Neutrophil (primary cell): ENCODE data around the gene PNO1.

ENCODE experiments used
- H3K27ac ChIP-seq: fragments of 200-600 bp; sonication (generic); 2 replicates; pipeline ENCODE4 v1.5.1; 2016; ENCODE audit warnings: mild to moderate bottlenecking, moderate library complexity
- H3K27me3 ChIP-seq: fragments of 200-600 bp; sonication (generic); 2 replicates; pipeline ENCODE4 v1.6.0; 2016; ENCODE audit warnings: mild to moderate bottlenecking
- H3K36me3 ChIP-seq: fragments of 200-600 bp; sonication (generic); 2 replicates; pipeline ENCODE4 v1.5.1; 2017
- H3K4me1 ChIP-seq, 2 experiments: fragments of 200-600 bp in 1 of 2; sonication (generic) in 1 of 2; 1 replicate in 1 of 2; 2 replicates in 1 of 2; pipeline versions ENCODE4 v1.5.1 to v1.6.1; 2013 to 2016; ENCODE audit warnings: low read depth in 1 of 2, low read length in 1 of 2, mild to moderate bottlenecking in 1 of 2, moderate library complexity in 1 of 2; ENCODE audit not compliant: control insufficient read depth in 1 of 2, insufficient read depth in 1 of 2
- H3K4me3 ChIP-seq, 2 experiments: fragments of 200-600 bp in 1 of 2; sonication (generic) in 1 of 2; 1 replicate in 1 of 2; 2 replicates in 1 of 2; pipeline ENCODE4 v1.5.1; 2013 to 2016; ENCODE audit warnings: low read depth in 1 of 2, low read length in 1 of 2, mild to moderate bottlenecking in 1 of 2, moderate library complexity in 1 of 2
- H3K9me3 ChIP-seq: fragments of 200-600 bp; sonication (generic); 2 replicates; pipeline ENCODE4 v1.5.1; 2016
- TF ChIP-seq, protein P1 (sequence below): fragments of 200-600 bp; sonication (generic); IDR thresholded peaks from 2 replicates; pipeline ENCODE4 v1.5.1; 2016; ENCODE audit warnings: antibody characterized with exemption

PNO1 gene

GRCh38 chr2:68188831-68189230, 31.1 kb downstream of the PNO1 start:
- Histone ChIP-seq H3K27me3 (no peaks in the 10 kb centered on the region), H3K27ac (peak overlapping the region; percentile 19), H3K4me1 (peaks cover 7 to 36% of the 10 kb centered on the region in 2 experiments), H3K4me3 (no peak overlapping the region), H3K9me3 (no peaks in the 10 kb centered on the region), H3K36me3 (peaks cover 17% of the 10 kb centered on the region)
- TF ChIP-seq, protein P1, sequence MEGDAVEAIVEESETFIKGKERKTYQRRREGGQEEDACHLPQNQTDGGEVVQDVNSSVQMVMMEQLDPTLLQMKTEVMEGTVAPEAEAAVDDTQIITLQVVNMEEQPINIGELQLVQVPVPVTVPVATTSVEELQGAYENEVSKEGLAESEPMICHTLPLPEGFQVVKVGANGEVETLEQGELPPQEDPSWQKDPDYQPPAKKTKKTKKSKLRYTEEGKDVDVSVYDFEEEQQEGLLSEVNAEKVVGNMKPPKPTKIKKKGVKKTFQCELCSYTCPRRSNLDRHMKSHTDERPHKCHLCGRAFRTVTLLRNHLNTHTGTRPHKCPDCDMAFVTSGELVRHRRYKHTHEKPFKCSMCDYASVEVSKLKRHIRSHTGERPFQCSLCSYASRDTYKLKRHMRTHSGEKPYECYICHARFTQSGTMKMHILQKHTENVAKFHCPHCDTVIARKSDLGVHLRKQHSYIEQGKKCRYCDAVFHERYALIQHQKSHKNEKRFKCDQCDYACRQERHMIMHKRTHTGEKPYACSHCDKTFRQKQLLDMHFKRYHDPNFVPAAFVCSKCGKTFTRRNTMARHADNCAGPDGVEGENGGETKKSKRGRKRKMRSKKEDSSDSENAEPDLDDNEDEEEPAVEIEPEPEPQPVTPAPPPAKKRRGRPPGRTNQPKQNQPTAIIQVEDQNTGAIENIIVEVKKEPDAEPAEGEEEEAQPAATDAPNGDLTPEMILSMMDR = no peak

DNA sequence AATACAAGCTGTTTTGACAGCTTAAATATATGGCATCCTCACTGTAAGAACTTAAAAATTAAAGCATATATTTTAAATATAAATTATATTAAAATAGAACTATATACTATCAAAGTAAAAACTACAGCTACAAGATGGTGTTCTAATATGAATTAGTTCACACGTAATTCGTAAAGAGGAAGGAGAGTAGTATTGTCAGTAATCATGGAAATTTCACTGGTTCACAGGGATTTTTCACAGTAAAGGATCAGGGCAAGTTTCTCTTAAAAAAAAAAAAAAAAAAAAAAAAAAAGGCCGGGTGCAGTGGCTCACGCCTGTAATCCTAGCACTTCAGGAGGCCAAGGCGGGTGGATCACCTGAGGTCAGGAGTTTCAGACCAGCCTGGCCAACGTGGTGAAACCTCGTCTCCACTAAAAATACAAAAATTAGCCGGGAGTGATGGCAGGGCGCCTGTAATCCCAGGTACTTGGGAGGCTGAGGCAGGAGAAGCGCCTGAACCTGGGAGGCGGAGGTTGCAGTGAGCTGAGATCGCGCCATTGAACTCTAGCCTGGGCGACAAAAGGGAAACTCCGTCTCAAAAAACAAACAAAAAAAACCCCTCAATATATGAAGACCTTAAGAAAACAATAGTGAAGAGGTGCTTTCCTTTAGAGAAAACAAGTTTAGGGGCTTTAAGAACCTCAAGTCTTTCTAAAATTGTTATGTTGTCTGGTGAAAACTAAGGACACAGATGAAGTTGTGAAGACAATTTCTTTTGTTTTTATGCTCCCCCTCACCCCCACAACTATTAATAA, 32.5 kb downstream of the PNO1 start:
- Histone ChIP-seq H3K4me1 (peaks cover 12 to 43% of the 10 kb centered on the region in 2 experiments), H3K27me3 (no peaks in the 10 kb centered on the region), H3K36me3 (peaks cover 15% of the 10 kb centered on the region), H3K9me3 (no peaks in the 10 kb centered on the region), H3K4me3 (no peak overlapping the region), H3K27ac (peak overlapping the region; percentile 10)
- TF ChIP-seq, protein P1 = no peak

- Histone ChIP-seq H3K36me3 (peaks cover 8% of the 10 kb centered on the region), H3K4me1 (peaks cover 21 to 47% of the 10 kb centered on the region in 2 experiments), H3K4me3 (no peak overlapping the region), H3K27ac (peak overlapping the region; percentile 10), H3K9me3 (no peaks in the 10 kb centered on the region), H3K27me3 (no peaks in the 10 kb centered on the region)
- TF ChIP-seq, protein P1 = no peak
Observed at GRCh38 chr2:68190991-68191731, 33.5 kb downstream of the PNO1 start.

DNA sequence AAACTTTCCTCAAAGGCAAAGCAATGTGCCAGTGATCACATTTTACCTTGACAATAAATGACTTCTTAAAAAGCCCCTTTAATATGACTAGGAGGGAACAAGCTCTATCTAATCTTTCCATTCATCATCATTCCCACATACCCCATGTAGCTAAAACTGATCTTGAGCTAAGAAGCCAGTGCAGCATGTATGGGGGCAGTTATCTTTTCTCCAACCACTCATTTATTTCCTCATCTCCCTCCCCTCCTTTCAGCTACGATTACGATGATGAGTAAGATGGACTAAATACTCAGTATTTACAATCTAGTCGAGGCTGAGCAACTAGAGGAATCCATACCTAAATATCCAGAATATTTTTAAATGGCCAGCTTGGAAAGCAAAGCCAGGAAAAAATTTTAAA, 35.5 kb downstream of the PNO1 start:
- Histone ChIP-seq H3K4me1 (peaks cover 22 to 47% of the 10 kb centered on the region in 2 experiments), H3K36me3 (no peaks in the 10 kb centered on the region), H3K9me3 (no peaks in the 10 kb centered on the region), H3K27ac (peak overlapping the region; percentile 8), H3K4me3 (no peak overlapping the region), H3K27me3 (no peaks in the 10 kb centered on the region)
- TF ChIP-seq, protein P1 = no peak

DNA sequence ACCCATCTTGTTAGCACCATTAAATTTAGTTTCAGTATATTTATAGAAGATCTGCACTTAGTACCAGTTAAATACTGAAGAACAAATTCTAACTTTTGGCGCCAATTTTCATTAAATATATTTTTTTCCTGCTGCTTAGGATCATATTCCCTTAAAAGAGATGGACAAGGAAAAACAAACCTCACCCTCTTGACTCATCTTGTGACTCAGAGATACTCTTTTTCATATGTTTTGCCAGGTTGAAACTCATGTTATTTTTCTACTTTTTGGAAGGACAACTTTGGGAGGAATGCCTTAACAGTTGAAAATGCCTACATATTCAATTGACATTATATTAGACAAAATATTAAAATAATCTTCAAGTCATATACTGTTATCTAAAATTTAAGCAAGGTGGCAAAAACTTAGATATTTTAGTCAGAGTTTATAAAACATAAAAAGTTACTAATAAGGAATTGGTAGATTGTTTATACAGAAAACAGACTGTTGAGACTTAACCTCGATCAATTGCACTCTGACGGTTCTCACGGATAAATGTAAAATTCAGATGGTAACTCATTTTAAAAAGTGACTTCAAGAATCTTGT, 36.2 kb downstream of the PNO1 start:
- no peak overlapping the region for H3K4me3 ChIP-seq
- TF ChIP-seq, protein P1 = no peak
- H3K27me3 ChIP-seq = no peaks in the 10 kb centered on the region
- H3K36me3 ChIP-seq = no peaks in the 10 kb centered on the region
- peak overlapping the region; percentile 58 for H3K27ac ChIP-seq
- H3K9me3 ChIP-seq = no peaks in the 10 kb centered on the region
- H3K4me1 ChIP-seq = peaks cover 22 to 42% of the 10 kb centered on the region in 2 experiments
